Loucy (cell line): ENCODE data around the gene GRHL1.

Experiments
- H2AFZ ChIP-seq: fragments of 200-600 bp; sonication (generic); 2 replicates; pipeline ENCODE4 v1.6.0; 2016; ENCODE audit warnings: antibody characterized with exemption, mild to moderate bottlenecking, low read length, moderate library complexity
- H3F3A ChIP-seq: fragments of 200-600 bp; 2 replicates; pipeline ENCODE4 v1.6.0; 2016; ENCODE audit warnings: antibody characterized with exemption, low read depth, mild to moderate bottlenecking
- H3K27me3 ChIP-seq: fragments of 200-600 bp; sonication (generic); 2 replicates; pipeline ENCODE4 v1.6.1; 2014; ENCODE audit warnings: low read length, mild to moderate bottlenecking; ENCODE audit not compliant: insufficient read depth, poor library complexity, severe bottlenecking
- H3K36me3 ChIP-seq: fragments of 200-600 bp; sonication (generic); 2 replicates; pipeline ENCODE4 v1.6.1; 2016; ENCODE audit warnings: low read length; ENCODE audit not compliant: insufficient read depth
- H3K4me1 ChIP-seq: fragments of 200-600 bp; sonication (generic); 2 replicates; pipeline ENCODE4 v1.5.1; 2014; ENCODE audit warnings: low read length, mild to moderate bottlenecking; ENCODE audit not compliant: insufficient read depth, poor library complexity, severe bottlenecking
- H3K4me2 ChIP-seq: fragments of 200-600 bp; sonication (generic); 2 replicates; pipeline ENCODE4 v1.6.0; 2014; ENCODE audit warnings: antibody characterized with exemption, low read length, low read depth, mild to moderate bottlenecking; ENCODE audit not compliant: poor library complexity, severe bottlenecking
- H3K4me3 ChIP-seq: fragments of 200-600 bp; sonication (generic); 2 replicates; pipeline ENCODE4 v1.5.1; 2014; ENCODE audit warnings: low read length, mild to moderate bottlenecking, mixed read lengths; ENCODE audit not compliant: poor library complexity, severe bottlenecking
- H3K79me2 ChIP-seq: fragments of 200-600 bp; sonication (generic); 2 replicates; pipeline ENCODE4 v1.6.1; 2014; ENCODE audit warnings: low read length; ENCODE audit not compliant: insufficient read depth
- H3K9ac ChIP-seq: fragments of 200-600 bp; sonication (generic); 2 replicates; pipeline ENCODE4 v1.6.0; 2014; ENCODE audit warnings: mild to moderate bottlenecking, low read depth, low read length, moderate library complexity; ENCODE audit not compliant: poor library complexity, severe bottlenecking
- H3K9me2 ChIP-seq: fragments of 200-600 bp; sonication (generic); replicated peaks from 2 replicates; pipeline ENCODE4 v1.6.1; 2016; ENCODE audit warnings: low read depth, low read length, mixed read lengths
- H3K9me3 ChIP-seq: fragments of 200-600 bp; sonication (generic); 2 replicates; pipeline ENCODE4 v1.6.1; 2014; ENCODE audit warnings: mild to moderate bottlenecking, antibody characterized with exemption, low read length, low read depth; ENCODE audit not compliant: insufficient read depth
- H4K20me1 ChIP-seq: fragments of 200-600 bp; sonication (generic); 2 replicates; pipeline ENCODE4 v1.6.0; 2014; ENCODE audit warnings: antibody characterized with exemption, low read length, mild to moderate bottlenecking; ENCODE audit not compliant: insufficient read depth, poor library complexity, severe bottlenecking
- CTCF ChIP-seq: fragments of 200-600 bp; sonication (generic); conservative IDR thresholded peaks from 2 replicates; pipeline ENCODE4 v1.5.1; 2014; ENCODE audit warnings: mild to moderate bottlenecking, antibody characterized with exemption, low read length
- EZH2phosphoT487 ChIP-seq: fragments of 200-600 bp; IDR thresholded peaks from 2 replicates; pipeline ENCODE4 v1.6.1; 2018; ENCODE audit warnings: antibody characterized with exemption, mild to moderate bottlenecking, moderate library complexity, borderline replicate concordance

Gene GRHL1

GRCh38 chr2:9912468-9912867, 39.0 kb upstream of the GRHL1 start:
- H3F3A ChIP-seq: no peaks in the 10 kb centered on the region
- H3K27me3 ChIP-seq: no peaks in the 10 kb centered on the region
- no peaks in the 10 kb centered on the region for H4K20me1 ChIP-seq
- H2AFZ ChIP-seq: no peak overlapping the region
- no peak overlapping the region for H3K4me3 ChIP-seq
- H3K79me2 ChIP-seq: no peaks in the 10 kb centered on the region
- no peak overlapping the region for H3K9ac ChIP-seq
- no peaks in the 10 kb centered on the region for H3K9me2 ChIP-seq
- no peaks in the 10 kb centered on the region for H3K9me3 ChIP-seq
- no peak overlapping the region for H3K4me2 ChIP-seq
- TF ChIP-seq CTCF (no peak), EZH2phosphoT487 (no peak)
- no peaks in the 10 kb centered on the region for H3K4me1 ChIP-seq
- peaks cover 53% of the 10 kb centered on the region; the same call in 1 of the 2 replicates for H3K36me3 ChIP-seq

GRCh38 chr2:9914384-9915065, 37.0 kb upstream of the GRHL1 start:
- Histone ChIP-seq H3K9ac (no peak overlapping the region), H3K79me2 (no peaks in the 10 kb centered on the region), H3K36me3 (peaks cover 51% of the 10 kb centered on the region; the same call in 1 of the 2 replicates), H3K4me1 (no peaks in the 10 kb centered on the region), H3K4me2 (no peak overlapping the region), H3K9me3 (no peaks in the 10 kb centered on the region), H2AFZ (no peak overlapping the region), H4K20me1 (no peaks in the 10 kb centered on the region), H3K4me3 (no peak overlapping the region), H3K9me2 (no peaks in the 10 kb centered on the region), H3K27me3 (no peaks in the 10 kb centered on the region), H3F3A (no peaks in the 10 kb centered on the region)
- TF ChIP-seq EZH2phosphoT487 (no peak), CTCF (no peak)

- no peaks in the 10 kb centered on the region for H3K79me2 ChIP-seq
- no peak overlapping the region for H2AFZ ChIP-seq
- H3K4me3 ChIP-seq: no peak overlapping the region
- H3K4me1 ChIP-seq: no peaks in the 10 kb centered on the region
- no peaks in the 10 kb centered on the region for H3F3A ChIP-seq
- H3K4me2 ChIP-seq: no peak overlapping the region
- peaks cover 35% of the 10 kb centered on the region; the same call in 1 of the 2 replicates for H3K36me3 ChIP-seq
- H3K27me3 ChIP-seq: no peaks in the 10 kb centered on the region
- H3K9ac ChIP-seq: no peak overlapping the region
- H4K20me1 ChIP-seq: no peaks in the 10 kb centered on the region
- H3K9me3 ChIP-seq: no peaks in the 10 kb centered on the region
- TF ChIP-seq CTCF: no peak
- TF ChIP-seq EZH2phosphoT487: no peak
- H3K9me2 ChIP-seq: no peaks in the 10 kb centered on the region
These were observed 33.2 kb upstream of the GRHL1 start for GRCh38 chr2:9918275-9918674.
